Spleen (tissue), 11 donors: ENCODE results near the gene METTL3. TPM values are rescaled to one million over a fixed set of nuclear protein-coding genes. Genes with fewer than 3 reads are reported as not detected.

ENCODE experiments used
- DNase-seq: peaks from one replicate; pipeline ENCODE4 v3.0.0-alpha.2; 2020
- H3K27ac ChIP-seq, 8 donors: fragments of 200-600 bp; sonication (generic) in 7 of 8; 1 replicate in 4 of 8; 2 replicates in 4 of 8; pipeline versions ENCODE4 v1.5.0 to v1.8.0; 2016 to 2021; ENCODE audit warnings: inconsistent platforms in 4 of 8, mild to moderate bottlenecking in 4 of 8, moderate library complexity in 1 of 8
- H3K27me3 ChIP-seq, 7 donors: fragments of 200-600 bp; sonication (generic) in 6 of 7; replicated peaks in 1 of 7; 1 replicate in 4 of 7; 2 replicates in 3 of 7; pipeline versions ENCODE4 v1.5.0 to v1.8.0; 2016 to 2021; ENCODE audit warnings: inconsistent platforms in 3 of 7, mild to moderate bottlenecking in 1 of 7
- H3K36me3 ChIP-seq, 6 donors: fragments of 200-600 bp; sonication (generic) in 5 of 6; 1 replicate in 4 of 6; 2 replicates in 2 of 6; pipeline versions ENCODE4 v1.5.0 to v1.8.0; 2016 to 2021; ENCODE audit warnings: inconsistent platforms in 2 of 6
- H3K4me1 ChIP-seq, 6 donors: fragments of 200-600 bp; sonication (generic) in 5 of 6; 1 replicate in 3 of 6; 2 replicates in 3 of 6; pipeline versions ENCODE4 v1.5.0 to v1.8.0; 2016 to 2021; ENCODE audit warnings: inconsistent platforms in 3 of 6
- H3K4me3 ChIP-seq, 8 donors: fragments of 200-600 bp; sonication (generic) in 7 of 8; 1 replicate in 4 of 8; 2 replicates in 4 of 8; pipeline versions ENCODE4 v1.5.0 to v1.8.0; 2016 to 2021; ENCODE audit warnings: inconsistent platforms in 4 of 8, mild to moderate bottlenecking in 4 of 8, moderate library complexity in 2 of 8
- H3K9me3 ChIP-seq, 8 donors: fragments of 200-600 bp; sonication (generic) in 7 of 8; 1 replicate in 4 of 8; 2 replicates in 4 of 8; pipeline versions ENCODE4 v1.5.0 to v1.8.0; 2016 to 2021; ENCODE audit warnings: inconsistent platforms in 4 of 8
- CTCF ChIP-seq, 11 experiments: fragments of 200-600 bp in 7 of 11; fragments of 450-650 bp in 4 of 11; sonication (generic) in 4 of 11; IDR thresholded peaks in 8 of 11; conservative IDR thresholded peaks in 3 of 11; 1 replicate in 7 of 11; 2 replicates in 4 of 11; pipeline versions ENCODE4 v1.4.0 to v1.8.0; 2016 to 2021; ENCODE audit warnings: antibody characterized with exemption in 11 of 11, inconsistent platforms in 4 of 11, mild to moderate bottlenecking in 1 of 11
- POLR2A ChIP-seq, 3 donors: fragments of 450-650 bp; IDR thresholded peaks; one replicate each; pipeline ENCODE4 v1.5.1; 2017; ENCODE audit warnings: antibody characterized with exemption in 3 of 3, mild to moderate bottlenecking in 1 of 3
- POLR2AphosphoS5 ChIP-seq, 3 donors: sonication (generic); formaldehyde crosslinking; IDR thresholded peaks; one replicate each; pipeline ENCODE4 v1.5.1; 2017; ENCODE audit warnings: antibody characterized with exemption in 3 of 3
- WGBS, 5 donors: extraction: QIAGEN DNeasy Blood & Tissue Kit in 3 of 5; methylation state at CpG; one replicate each; pipeline versions ENCODE4 v1.1.5 to v1.1.7; 2013 to 2018; 5-methylcytosine and 5-hydroxymethylcytosine counted together
- intact Hi-C: fragments of 100-400 bp; cut with DNase I; formaldehyde crosslinking; loops from one replicate; pipeline ENCODE4 v1.15.0; 2023; ENCODE audit warnings: low total_unique reads
- polyA plus RNA-seq, 3 donors: library from polyadenylated mRNA; stranded (reverse); fragments of 200-250 nt; gene quantifications; one replicate each; pipeline ENCODE4 v1.2.1, GENCODE V29; 2013
- total RNA-seq, 7 donors: library from RNA; depleted of rRNA in 3 of 7; stranded (reverse); fragments of >200 nt in 3 of 7; fragmentation: NEBNext Ultra II Directional in 4 of 7; extraction: Animal tissue kit (Norgen Biotek cat#: 25700) in 4 of 7; gene quantifications; one replicate each; pipeline versions ENCODE4 v1.1.0 to v1.2.1, GENCODE V29; 2016 to 2021
- donor health status: healthy with polysubstance abuse.
- donor health status: DM: no; HTN: no; CAD: no; lungs with moderate emphysema.
- donor health status: DM: no; HTN: no; CAD: no.
- donor health status: Bipolar disorder and iron deficiency.
- donor health status: healthy.
- donor health status: DM: no; HTN: no; CAD: no.
- donor health status: DM: yes; HTN: yes; CAD: no.

The METTL3 gene
- total and polyA plus RNA-seq, 10 donors, result 46.2 to 88.7 (median 59.3) TPM

GRCh38 chr14:21494902-21495762 is 16.0 kb downstream of the METTL3 start:
- intact Hi-C loops, result no loop called here
- H3K4me3 ChIP-seq, result no peak overlapping the region
- H3K4me1 ChIP-seq, result peaks cover 0 to 9% (median 0%) of the 10 kb centered on the region in 6 donors
- no peaks in the 10 kb centered on the region for H3K9me3 ChIP-seq
- H3K27ac ChIP-seq, result no peak overlapping the region
- whole genome bisulfite sequencing, 5 donors, result 40 to 98% (median 88%) methylated on average over 2 of the region's 2 CpGs
- no peak for TF ChIP-seq CTCF (IDR thresholded peaks at IDR 0.05 in 8 of 11, conservative IDR thresholded peaks at IDR 0.05 in 3 of 11)
- TF ChIP-seq POLR2AphosphoS5 (IDR thresholded peaks at IDR 0.05), result peak in 1 of 3 donors; percentile 18
- no peak for DNase-seq
- H3K36me3 ChIP-seq, result peaks cover 4 to 100% (median 98%) of the 10 kb centered on the region in 6 donors
- H3K27me3 ChIP-seq, result no peaks in the 10 kb centered on the region

GRCh38 chr14:21486640-21487087 is 24.5 kb downstream of the METTL3 start:
- H3K27me3 ChIP-seq, result no peaks in the 10 kb centered on the region
- 85 to 95% (median 88%) methylated on average over 1 of the region's 1 CpG for WGBS, 5 donors
- no peaks in the 10 kb centered on the region for H3K9me3 ChIP-seq
- H3K4me3 ChIP-seq, result no peak overlapping the region
- peaks cover 0 to 30% (median 11%) of the 10 kb centered on the region in 6 donors for H3K4me1 ChIP-seq
- intact Hi-C loops, result no loop called here
- H3K27ac ChIP-seq, result peak overlapping the region in 1 of 8 donors; percentile 5
- peaks cover 4 to 85% (median 52%) of the 10 kb centered on the region in 6 donors for H3K36me3 ChIP-seq
- no peak for TF ChIP-seq POLR2AphosphoS5 (IDR thresholded peaks at IDR 0.05)
- TF ChIP-seq CTCF (IDR thresholded peaks at IDR 0.05 in 8 of 11, conservative IDR thresholded peaks at IDR 0.05 in 3 of 11), result no peak
- TF ChIP-seq POLR2A (IDR thresholded peaks at IDR 0.05), result no peak
- DNase-seq, result no peak

- Histone ChIP-seq H3K36me3 (peaks cover 0 to 56% (median 24%) of the 10 kb centered on the region in 6 donors), H3K27ac (peak within 1 kb of the TSS; percentile 82 to 96 (median 92)), H3K27me3 (no peaks in the 10 kb centered on the region), H3K4me3 (peak within 1 kb of the TSS; percentile 49 to 93 (median 86)), H3K9me3 (no peaks in the 10 kb centered on the region), H3K4me1 (peaks cover 19 to 71% (median 40%) of the 10 kb centered on the region in 6 donors)
- TF ChIP-seq POLR2AphosphoS5 (IDR thresholded peaks at IDR 0.05) (peak; percentile 94 to 98 (median 95)), CTCF (IDR thresholded peaks at IDR 0.05 in 8 of 11, conservative IDR thresholded peaks at IDR 0.05 in 3 of 11) (peak; percentile 98 to 100 (median 99)), POLR2A (IDR thresholded peaks at IDR 0.05) (peak; percentile 14 to 69 (median 41))
- intact Hi-C loops, result no loop called here
- WGBS, 5 donors, result 0 to 1% (median 1%) methylated on average over 41 to 49 of the region's 49 CpGs
- DNase-seq, result peak; percentile 98
Measured at GRCh38 chr14:21476925-21477681, 34.0 kb downstream of the METTL3 start, which contains the start of the genes RAB2B and TOX4. RAB2B (minus strand) TSS chr14:21476959; CDS start chr14:21476872, 87 bp downstream. TOX4 (plus strand) TSS chr14:21477195; CDS start chr14:21477279, 84 bp downstream.
